Measurements from ENCODE around the gene CDH4.

The CDH4 gene

DNA sequence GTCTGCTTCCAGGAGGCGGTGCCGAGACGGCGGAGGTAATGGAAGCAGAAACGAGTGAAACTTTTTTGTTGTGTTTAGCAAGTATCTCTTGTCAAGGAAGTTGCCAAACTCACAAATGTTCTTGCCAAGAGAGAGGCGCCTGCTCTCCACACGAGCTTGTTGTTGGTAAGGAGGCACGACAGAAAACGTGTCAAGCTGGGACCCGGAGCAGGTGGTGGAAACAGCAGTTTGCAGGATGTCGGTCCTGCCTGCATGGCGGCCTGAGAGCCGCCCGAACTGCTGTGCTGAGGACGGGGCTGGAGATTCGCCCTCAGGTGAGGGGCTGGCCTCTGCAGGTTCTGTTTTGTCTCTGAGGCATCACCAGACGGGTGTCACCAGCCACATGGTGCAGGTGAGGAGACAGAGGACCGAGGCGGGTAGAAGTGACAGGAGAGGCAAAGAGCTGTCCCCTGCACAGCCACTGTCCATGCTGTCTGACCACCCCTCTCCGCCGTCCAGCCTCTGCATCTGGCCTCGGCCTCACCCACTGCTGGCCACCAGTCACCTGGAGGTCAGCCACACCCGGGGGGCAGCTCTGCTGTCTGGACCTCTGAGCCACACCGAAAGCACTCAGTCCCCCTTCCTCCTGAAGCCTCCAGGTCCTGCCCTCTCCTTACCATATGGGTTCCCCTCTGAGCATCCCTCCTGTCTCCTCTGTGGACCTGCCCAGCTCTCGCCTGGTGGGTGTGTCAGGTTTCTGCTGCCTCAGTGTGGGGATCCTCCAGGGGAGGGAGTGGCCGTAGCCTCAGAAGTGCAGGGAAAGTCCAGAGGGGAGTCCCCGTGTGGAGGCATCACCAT, 552.1 kb downstream of the CDH4 start:
- FAIRE-seq, result no peak

DNA sequence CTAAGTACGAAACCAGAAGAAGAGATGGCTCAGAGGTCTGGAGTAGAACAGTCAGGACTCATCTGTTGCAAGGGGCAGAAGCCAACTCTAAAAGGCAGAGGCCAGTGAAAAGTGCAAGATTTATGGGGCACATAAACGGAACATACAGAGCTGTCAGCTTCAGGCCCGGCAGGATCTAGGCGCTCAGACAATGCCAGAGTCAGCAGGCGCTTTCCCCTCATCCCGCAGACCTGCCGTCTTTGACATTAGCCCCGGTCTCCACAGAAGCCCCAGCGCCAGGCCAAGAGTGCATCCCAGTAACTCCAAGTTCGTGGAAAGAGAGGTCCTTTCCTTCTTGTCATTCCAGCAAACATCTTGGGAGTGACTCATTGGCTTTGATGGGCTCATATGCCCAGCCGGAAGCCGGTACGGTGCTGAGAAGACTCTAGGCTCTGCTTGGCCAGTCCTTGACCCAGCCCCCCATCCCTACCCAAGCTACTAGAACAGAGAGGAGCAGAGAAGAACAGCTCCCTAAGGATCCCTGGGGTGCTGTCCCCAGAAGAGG, 552.8 kb downstream of the CDH4 start:
- no peak for FAIRE-seq

DNA sequence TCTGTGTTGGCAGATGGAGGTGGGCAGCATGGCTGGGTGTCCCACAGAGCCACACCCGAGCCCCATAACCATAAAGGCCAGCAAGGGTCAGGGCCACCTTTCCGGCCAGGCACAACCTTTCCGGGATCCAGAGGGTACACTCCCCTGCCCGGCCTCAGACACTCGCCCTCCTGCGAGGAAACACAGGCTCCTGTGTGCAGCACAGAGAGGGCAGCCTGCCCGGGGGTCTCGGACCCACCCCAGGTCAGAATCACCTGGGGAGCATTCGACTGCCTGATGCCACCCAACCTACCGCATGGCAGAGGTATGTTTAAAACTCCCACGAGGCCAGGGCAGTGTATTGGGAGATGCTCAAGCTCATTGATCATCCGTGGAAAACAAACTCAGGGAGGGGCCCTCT, 553.3 kb downstream of the CDH4 start:
- no peak for FAIRE-seq

DNA sequence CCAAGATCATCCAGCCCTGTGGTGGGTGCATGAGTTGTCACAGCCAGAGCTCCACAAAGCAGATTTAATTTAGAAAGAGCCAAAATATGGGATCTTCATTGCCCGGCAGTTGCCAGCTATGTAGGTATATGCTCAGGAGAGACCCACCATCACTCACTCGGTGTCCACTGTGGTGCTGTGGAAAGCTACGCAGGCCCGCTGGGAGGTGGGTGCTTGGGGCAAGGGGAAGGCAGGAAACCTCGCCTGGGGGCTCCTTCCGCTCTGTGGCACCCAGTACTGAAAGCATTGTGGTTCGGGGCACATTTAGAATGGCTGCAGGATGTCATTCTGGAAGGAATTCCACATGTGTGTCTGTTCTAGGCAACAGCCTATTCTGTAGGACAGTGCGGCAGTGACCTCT, 553.7 kb downstream of the CDH4 start:
- no peak for FAIRE-seq

DNA sequence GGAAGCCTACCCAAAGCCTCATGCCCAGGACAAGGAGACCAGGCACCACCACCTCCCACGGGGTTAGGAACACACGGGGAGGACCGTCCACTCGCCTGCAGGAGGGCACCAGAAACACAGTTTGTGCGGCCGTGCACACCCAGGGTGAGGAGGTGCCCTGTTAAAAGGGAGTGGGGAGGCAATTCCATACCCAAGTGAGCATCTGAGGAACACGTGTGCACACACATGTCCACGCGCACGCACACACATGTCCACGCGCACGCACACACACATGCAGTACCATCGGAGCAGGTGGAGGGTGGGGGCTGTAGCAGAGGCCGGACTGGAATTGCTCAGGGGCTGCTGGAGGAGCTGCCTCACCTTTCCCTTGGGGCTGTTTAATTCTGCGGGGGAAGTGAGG, 554.3 kb downstream of the CDH4 start:
- FAIRE-seq, result no peak

DNA sequence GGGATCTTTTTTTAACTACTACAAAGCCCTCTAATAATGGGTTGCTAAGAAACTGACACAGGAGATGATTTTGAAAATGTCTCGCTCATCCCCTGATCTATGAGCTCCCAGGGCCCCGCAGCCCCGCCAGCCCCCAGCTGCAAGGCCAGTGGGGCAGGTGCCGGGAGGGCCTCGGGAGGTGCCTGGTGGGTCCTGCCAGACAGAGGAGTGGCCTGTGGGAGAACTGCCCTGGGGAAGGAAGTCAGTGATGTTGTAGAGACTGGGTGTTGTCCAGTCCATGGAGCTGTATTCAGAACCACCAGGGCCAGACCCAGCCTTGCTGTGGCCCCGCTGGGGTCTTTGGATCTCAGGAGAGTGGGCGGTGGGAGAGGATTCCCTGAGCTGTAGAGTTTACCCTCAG, 554.9 kb downstream of the CDH4 start:
- no peak for FAIRE-seq

DNA sequence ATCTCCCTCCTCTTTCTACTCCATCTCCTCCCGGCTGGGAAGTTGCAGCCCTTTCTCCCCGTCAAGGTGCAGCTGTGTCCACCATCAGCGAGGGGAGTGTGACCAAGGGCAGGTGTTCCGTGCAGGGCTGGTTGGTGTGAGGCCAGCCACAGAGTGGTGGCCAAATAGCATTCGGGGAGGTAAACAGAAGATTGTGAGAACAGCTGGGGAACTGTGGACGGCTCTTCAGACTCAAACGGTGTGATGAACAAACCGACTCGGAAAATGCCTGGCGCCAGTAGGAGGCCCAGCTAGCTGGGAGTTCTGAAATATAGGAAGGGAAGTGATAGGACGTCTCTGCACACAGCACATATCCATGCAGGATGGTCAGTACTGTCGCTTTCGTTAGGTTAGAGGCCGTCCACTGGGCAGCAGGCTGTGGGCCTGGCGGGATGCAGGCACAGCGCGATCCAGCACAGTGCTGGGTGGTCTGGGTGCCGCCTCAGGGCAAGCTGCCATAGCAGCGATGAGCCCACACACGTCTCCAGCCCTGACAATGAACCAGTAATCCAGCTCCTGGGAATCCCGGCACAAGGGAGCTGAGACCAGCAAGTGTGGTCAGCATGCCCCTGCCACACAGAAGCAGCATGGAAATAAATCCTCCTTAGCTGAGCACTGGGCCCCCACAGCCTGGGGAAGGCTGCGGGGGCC, 555.6 kb downstream of the CDH4 start:
- FAIRE-seq, result no peak

DNA sequence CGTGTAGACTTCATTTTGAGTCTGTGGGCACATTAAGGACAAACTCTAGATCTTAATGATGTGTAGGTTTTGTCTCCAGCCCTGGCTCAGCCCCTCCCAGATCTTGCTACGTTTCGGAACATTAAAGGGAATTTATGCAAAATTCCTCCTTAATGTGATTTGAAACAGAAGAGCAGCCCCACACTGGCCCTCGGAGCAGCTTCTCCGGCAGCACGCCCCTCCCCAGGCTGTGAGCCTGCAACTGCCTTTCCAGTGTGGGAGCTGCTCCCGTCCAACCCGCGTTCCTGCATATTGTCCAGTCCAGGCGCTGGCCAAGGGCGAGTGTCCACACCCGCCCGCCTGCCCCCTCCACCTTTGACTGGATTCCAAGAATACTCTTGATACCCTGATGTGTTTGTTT, 556.4 kb downstream of the CDH4 start:
- no peak for FAIRE-seq

DNA sequence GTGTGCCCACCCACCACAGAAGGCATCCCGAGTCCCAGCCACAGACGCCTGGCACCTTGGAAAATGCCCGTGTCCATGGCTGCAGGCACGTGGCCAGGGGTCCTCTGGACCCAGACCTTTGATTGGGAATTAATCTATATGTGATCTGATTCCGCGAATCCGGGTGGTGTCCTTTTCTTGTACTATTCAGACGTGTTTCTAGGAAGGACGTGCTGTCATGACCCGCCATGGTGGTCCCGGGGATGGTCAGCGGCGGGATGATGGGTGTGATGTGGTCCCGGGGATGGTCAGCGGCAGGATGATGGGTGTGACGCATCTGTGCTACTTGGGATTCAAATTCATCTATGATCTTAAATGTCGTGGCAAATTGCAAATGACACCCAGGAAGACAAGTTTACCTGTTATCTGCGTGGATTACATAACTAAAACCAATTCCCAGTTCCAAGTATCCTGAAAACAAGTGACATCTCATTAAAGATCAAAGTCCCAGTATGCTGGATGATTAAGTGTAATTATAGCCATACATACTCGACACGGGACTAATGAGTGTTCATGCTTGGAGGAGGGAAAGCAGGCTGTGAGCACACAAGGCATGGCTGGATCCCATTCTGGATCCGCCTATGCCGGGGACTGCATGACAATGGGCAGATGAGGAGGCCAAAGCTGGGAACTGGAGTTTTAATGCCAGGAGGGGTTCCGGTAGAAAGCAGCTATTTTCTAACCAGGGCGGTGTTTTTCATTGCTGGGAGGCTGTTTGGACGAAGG, 557.1 kb downstream of the CDH4 start:
- FAIRE-seq, result no peak

DNA sequence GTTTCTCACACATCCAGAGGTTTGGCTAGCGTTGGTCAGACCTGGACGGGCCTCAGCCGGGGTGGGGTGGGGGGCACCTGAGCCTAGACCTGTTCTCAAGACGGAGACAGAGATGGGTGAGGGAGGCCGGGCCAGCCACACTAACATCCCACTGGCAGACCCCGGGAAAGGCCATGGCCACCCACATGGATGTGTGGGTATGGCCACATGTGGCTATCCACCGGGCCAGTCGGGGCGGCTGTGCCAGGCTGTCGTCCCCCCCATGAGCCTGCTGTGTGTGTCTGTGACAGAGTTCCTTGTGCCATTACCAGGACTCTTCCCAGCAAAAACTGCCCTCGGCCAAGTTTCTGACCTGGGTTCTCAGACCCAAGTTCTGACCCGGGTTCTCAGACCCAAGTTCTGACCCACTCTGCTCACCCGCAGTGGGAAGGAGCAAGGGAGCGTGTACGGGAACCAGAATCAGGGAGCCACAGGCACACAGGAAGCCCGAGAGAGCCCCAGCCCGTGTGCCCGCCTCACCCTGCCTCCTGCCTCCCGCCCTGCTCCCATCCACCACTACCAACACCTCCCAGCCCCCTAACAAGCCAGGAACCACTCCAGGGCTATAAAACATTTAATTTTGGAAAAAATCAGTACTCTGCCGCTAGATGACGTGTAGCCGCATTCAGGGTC, 558.1 kb downstream of the CDH4 start:
- FAIRE-seq, result no peak

DNA sequence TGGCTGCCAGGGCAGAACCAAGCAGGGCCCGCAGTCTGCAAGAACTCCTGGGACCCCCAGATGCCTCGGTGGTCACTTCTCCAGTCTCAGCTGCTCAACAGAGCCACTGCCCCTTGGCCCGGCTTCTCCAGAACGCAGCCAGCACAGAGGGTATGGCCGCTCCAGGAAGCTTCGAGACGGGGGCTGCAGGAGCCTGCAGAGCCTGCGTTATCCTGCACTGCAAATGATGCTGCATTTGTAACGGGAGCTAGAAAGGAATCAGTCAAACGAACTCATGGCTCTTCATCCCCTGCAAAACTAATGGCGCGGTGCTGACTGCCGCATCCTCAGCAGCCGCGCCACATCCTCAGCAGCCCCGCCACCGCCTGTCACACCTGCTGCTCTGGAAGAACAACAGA, 558.7 kb downstream of the CDH4 start:
- no peak for FAIRE-seq

DNA sequence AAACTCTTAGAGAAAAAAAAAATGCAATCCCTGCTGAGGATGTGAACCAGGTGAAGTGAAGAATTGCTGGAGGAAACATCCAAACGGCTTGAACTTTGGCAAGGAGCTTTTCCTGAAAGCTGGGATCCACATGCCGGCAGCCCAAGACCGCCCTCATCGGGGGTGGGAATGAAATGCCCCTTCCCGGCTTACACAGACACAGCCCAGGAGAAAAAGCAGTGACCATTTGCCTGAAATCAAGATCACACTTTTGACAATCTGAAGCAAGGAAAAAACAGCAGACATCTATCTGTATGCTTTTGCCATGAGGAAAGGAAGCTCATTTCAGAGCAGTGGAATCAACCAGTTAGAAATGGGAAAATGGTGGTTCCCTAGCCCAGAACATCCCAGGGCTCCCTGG, 559.1 kb downstream of the CDH4 start:
- FAIRE-seq, result no peak

DNA sequence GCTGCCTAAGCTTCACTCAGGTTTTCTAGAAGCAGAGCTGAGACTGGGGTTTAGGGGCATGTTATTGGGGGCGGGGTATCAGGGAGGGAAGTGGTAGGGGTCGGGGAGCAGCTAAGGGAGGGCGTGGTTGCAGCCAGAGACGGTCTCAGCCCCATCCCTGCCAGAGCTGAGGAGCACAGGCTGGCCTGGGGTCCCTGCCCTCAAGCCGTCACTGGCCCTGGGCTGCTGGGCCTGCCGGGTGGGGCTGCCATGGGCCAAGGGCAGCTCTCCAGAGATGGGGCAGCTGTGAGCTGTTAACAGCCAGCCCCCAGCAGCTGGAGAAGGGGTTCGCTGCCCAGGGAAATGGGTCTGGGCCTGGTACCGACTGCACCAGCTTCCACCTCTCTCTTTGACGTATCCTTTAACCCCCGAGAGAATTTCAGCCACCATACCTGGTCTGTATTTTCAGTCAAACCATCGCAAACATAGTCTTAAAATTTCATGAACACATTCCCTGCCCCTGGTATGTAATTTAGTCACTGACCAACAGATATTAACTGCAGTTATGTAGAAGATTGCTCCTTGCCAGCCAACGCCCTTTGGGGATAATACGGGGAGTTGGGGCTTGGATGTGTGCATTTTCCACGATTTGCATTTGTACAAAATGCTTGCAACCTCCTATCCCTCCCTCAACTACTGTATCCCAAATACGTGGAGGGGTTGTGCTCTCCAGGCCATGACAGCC, 560.2 kb downstream of the CDH4 start:
- FAIRE-seq, result no peak

DNA sequence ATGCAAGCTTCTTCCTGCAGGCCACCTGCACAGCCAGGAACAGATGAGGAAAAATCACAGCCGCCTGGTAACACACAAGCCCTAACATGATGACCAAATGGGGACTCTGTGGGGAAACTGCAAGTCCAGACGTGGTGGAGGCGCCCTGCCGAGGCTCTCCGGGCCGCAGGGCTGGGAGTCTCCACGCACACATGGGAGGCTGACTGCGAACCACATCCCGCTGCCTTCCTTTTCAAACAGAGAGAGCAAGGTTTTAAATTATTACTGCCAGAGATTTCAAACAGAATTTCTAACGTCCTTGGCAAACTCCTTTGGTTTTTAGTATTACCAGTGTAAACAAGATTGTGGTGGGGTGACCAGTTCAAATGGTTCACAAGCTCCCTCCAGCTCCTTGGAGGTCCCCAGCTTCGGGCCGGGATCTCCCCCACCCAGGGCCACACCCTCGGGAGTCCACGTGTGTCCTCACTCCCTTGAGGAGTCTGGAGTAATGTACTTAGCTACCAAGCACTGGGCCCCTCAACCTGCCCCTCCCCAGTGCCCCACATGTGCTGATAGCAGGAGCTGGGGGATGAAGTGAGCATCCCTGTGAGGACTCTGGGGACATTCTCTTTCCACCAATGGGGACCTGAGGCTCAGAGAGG, 560.9 kb downstream of the CDH4 start:
- no peak for FAIRE-seq

DNA sequence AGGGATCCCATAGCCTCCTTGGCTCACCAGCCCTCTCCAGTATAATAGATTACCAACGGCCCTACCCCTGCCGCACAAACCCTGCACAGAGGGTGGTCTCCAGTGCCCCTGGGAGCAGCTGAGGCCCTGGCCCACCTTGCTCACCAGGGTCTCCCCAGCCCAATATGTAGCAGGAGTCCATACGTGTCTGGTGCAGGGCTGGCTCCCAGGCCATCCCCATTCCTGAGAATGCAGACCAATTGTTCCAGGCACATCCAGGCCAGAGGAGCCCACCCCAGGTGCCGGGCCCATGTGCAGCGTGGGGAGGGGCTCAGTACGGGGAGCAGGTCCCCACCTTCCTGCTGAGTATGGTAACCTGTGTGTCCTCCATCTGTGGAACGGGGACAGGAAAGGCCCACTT, 561.7 kb downstream of the CDH4 start:
- FAIRE-seq, result no peak

DNA sequence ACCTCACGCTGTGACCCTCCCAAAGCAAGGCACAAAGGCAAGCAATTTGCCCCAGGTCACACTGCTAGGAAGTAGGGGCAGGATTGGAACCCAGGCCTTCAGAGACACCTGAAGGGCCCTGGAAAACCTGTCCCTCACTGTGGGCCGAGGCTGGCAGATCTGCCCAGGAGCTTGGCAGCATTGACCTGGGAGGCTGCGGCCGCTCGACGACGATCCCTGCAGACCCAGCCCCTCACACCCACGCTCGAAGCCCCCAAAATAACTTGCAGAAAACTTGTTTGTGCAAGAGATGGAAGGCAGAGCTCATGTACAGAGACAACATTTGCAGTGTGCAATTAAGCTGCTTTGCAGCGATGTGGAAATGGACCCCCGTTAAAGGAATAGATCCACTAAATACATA, 562.2 kb downstream of the CDH4 start:
- no peak for FAIRE-seq

DNA sequence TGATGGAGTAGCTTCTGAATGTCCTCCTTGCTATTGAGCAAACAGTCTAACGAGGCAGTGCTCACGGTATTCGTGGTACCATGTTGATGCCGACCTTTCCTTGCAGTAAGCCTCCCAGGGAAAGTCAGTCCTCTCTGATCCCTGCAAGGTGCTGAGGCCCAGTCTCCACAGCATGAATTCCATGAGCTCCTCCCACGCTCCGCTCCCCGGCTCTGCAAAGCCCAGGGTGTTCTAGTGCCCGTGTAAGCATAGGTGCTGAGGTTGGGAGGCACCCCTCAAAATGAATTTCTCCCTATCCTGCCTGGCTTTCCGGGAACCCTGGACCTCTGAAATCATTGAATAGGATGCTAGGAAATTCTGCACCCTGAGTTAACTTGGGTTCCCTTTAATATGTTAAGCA, 562.7 kb downstream of the CDH4 start:
- no peak for FAIRE-seq

DNA sequence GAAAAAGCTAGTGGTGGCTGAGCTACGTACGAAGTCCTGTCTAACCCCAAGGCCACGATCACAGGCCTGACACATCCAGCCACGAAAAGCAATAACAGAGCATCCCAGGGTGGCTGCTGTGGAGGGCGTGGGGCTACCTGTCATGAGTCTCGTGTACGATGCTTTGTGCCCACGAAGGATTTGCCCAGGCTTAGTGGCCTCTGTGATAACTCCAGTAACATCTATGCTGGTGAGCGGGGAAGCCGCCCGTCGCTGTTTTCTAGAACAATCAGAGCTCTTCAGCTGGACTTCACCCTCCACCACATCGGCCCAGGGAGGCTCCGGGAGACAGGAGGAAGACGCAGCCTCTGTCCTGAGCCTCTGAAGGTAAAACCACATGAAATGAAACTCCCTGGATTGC, 563.1 kb downstream of the CDH4 start:
- no peak for FAIRE-seq

DNA sequence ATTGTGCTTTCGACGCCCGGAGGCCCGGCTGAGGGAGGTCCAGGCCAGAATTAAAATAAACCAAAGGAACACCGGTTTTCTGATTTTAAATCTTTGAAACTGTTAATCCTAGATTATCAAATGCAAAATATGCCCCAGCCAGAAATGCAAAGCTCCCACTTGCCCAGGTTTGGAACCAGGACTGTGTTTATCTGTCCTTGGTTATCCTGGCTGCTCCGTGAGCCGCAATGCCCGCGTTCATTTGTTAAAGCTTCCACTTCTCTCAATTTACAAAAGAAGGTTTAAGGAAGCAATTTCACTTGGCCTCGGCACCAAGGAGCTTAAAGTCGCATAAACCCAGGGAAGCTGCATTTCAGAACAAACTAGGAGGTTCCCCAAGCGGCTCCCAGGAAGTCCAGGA, 563.6 kb downstream of the CDH4 start:
- no peak for FAIRE-seq

DNA sequence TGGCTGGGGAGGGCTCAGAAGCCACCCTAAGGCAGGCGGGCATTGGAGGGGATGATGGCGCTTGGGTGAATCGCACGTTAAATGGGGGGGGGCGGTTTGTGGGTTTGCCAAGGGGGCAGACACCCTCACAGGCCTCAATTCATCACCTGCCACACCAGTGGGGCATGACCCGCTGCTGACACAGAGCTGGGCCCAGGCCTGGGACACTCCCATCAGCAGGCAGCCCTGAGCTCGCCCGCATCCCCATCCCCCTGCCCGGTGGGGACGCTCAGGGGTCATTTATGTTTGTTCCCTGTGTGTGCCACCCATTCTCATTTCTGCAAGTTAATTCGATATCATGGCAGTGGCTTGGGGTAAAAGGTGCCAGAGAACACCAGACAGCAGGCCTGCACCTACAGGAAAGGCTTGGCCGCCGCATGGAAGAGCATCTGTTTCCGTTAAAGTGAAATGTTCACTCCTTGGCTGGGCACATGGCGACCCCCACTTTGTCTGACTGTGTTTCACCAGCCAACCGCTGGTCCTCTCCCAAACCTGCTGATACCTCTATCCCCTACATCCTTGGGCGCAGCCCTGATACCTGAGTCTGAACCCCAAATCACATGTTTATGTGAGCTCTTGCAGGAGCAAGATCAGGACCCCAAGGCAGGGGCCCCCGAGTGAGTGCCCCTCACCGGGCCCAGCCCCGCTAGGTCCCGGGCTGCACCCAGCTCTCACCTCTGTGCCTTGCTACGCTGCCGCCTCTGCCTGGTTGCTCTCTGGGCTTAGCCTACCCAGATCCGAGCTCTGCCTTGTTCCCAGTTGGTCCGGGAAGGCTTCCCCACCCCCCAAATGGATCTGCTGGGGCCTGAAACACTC, 564.8 kb downstream of the CDH4 start:
- FAIRE-seq, result no peak

DNA sequence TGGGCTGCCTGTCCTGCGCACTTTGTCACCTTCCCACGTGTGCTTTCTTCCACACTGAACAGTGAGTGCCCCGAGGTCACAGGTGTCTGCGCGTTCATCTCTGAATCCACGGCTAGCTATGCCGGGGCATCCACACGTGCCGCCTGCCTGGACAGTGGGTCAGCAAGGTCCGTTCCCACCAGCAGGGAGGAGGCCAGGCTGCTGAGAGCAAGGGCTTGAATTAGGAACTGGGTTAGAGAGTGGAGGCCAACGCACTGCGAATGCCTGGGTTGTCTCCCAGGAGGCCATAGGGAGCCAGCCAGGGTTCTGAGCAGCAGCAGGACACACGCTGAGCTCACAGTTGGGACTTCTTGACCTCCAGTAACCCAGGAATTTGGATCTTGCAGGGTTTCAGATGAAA, 565.5 kb downstream of the CDH4 start:
- FAIRE-seq, result no peak
